ENCODE results near the gene CLCN6.

Gene CLCN6

DNA sequence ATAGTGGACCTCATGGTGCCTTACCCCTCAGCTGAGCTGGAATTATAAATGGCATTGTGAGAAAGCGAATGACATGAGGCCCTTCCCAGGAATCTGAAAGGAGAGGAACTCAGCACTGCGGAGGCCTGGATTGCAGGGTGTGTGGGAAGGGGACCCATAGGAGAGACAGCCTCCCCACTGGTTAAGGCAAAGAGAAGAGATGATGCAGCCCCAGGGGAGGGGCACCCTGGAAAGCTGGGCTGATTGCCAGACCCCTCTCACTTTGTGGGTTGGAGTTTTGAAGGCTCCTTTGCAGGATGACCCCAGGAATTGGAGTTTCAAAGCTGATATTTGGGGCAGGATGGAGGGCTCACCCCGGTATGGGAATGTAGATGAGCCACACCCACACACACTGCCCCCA, 50.7 kb downstream of the CLCN6 start:
- DNase-seq = no peak

DNA sequence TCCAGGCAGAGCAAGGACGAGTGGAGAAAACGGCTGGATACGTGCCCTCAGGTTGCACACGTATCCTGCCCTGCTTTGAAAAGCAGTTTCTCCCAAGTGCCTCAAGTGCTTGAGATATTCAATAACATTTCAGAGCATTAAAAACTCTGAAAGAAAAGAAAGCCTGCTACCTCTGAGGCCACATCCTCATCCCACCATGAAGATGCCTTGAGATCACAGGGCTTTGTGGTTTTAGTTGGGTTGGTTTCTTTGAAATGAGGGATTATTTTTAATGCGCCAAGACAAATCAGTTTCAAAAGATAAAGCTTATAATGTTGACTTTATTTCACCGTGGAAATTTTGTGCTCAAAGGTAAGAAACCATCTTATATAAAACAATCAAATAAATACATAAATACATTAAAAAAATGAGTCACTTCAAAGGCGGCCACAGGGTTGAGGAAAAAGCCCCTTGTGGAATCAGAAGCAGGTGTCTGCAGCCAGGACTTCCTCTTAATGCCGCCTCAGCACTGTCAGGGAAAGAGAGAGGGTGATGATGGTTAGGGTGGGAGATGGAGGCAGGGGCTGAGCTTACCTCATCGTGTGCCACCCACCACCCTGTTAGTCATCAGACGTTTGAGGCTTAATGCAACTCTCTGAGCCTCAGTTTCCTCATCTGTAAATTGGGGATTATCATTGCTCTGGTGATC, 51.3 kb downstream of the CLCN6 start:
- DNase-seq = no peak

DNA sequence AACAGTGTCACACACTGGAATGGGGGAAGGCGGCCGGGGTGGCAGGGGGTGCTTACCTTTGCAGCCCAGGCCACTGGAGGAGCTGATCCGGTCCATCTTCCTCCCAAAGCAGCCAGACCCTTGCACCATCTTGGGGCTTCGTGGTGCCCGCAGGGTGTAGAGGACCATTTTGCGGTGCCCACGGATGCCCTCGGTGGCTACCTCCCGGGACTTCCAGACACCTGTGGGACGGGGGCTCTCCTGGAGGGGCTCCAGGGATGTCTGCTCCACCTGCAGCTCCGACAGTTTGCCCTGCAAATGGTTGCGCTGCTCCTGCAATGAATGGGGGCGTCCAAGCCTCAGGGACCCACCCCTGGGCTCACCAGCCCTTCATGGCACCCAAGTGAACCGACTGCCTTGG, 52.2 kb downstream of the CLCN6 start:
- no peak for DNase-seq

DNA sequence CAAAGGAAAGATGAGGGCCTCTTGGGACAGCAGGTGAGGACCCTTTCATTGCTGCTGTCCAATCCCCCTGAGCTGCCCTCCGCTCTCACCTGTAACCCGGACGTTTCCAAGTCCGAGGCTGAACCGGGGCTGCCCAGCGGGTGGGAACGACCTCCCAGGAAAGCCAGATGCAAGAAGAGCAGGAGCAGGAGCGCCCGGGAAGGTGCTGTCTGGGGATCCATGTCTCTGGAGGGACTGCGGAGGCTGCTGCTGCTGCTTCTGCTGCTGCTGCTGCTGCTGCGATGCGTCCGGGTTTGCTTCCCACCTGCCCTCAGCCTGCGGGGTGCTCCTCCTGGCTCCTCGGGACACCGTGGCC, 52.6 kb downstream of the CLCN6 start, which contains the start of gene NPPB:
Gene NPPB (minus strand): TSS at position 333 of the 355 bp plus-strand sequence. CDS start 112 bp downstream, at position 221.
- DNase-seq = no peak

DNA sequence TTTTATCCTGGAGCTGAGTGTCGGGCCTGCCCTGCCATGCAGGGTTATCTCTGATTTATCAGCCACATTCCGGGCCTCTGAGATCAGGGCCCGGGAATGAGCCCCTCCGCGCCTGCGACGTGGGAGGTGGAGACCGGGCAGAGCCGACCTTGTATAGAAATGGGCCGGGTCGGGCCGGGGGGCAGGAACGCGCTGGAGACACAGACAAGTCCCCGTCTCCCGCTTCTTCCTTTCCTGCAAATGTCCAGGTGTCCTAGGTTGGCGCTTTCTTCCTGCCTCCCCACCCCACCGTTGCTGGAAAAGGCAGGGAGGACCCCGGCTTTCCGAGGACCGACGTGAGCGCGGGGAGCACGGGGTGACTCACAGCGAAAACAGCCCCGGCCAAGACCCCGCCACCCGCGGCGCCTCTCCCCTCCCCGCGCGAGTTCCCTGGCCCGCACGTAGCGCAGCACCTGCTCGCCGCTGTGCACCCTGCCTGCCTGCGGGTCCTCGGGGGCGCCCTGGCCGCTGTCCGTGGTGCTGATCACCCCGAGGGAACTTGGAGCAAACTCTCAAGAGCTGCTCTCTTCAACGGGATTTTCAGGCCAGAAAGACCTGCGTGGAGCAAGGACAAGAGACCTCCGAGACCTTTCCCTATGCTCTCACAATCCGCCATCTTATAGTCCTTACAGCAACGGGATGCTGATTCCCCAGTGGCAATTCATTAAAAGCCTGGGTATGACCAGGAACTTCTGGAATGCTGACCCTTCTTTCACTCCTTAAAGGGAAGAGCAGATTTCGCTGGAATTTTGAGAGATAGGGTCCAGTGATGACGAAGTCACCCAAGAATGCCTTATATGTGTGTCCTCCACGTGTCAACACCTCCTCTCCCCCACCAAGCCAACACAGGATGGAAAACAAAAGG, 53.2 kb downstream of the CLCN6 start:
- DNase-seq = peak; percentile 56

DNA sequence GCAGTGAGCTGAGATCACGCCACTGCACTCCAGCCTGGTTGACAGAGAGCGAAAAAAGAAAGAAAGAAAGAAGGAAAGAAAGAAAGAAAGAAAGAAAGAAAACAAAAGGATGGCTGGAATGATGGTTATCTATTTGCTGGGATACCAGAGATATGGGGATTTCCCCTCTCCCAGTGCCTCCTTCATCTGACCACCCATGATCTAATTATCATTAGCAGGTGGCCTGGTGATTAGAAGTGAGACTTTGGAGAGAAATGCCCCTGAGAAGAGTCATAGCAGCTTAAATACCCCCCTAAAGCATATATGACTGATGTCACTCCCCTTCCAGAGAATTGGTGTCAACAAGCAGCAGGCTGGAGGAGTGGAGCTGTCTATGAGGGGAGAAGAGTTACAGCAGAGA, 54.1 kb downstream of the CLCN6 start:
- DNase-seq = no peak

DNA sequence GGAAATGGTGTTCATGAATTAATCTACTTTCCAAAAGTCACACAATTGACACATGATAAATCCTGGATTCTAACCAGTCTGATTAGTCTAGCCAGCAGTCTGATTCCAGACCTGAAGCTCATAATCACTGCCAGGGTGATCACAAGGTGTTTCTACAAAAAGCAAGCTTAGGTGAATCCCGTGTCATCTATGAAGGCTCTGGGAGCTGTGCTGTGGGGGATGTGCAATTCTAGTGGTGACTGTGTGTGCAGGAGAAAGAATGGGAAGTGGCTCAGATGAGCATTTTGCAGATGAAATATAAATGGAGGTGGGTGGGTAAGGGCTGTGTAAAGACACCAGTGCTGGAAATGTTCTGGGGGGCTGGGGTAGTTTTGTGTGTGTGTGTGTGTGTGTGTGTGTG, 54.6 kb downstream of the CLCN6 start:
- no peak for DNase-seq

DNA sequence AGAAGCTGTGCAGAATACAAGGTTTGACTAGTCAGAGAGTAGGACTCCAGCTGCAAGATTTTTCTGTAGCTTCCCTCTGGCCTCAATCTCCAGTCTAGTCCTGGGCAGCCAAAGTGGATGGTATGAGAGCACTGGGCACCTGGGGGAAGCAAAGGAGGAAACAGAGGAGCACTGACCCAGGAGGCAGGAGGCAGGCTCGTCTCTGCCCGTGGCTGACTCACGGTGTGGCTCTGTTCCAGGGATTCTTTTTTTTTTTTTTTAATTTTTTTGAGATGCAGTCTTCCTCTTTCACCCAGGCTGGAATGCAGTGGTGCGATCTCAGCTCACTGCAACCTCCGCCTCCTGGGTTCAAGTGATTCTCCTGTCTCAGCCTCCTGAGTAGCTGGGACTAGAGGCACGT, 56.9 kb downstream of the CLCN6 start:
- no peak for DNase-seq

DNA sequence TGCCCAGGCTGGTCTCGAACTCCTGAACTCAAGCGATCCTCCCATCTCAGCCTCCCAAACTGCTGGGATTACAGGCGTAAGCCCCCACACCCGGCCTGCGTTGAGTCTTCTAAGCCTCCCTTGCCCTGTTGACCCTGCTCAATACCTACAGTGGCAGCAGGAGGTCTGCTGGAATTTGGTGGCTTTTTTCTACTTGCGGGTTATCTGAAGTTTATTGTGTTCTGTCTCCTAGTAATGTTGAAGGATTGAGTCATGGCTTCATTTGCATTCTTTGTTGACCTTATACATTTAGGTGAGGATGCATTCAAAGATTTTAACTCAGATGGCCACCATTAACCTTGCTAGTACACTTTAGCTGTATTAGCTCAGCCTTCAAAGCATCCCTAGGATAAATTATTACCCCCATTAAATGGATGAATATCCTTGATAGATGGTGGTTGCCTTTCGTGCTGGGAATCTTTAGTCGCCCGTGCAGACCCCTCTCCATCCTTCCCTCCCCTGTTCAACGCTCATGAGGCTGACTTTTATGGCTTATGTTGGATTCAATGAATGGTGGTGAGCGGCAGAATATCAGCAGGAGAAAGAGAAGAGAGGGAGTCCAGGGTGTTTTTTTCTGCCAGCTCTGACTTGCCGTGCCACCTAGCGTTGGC, 62.5 kb downstream of the CLCN6 start:
- DNase-seq = no peak

DNA sequence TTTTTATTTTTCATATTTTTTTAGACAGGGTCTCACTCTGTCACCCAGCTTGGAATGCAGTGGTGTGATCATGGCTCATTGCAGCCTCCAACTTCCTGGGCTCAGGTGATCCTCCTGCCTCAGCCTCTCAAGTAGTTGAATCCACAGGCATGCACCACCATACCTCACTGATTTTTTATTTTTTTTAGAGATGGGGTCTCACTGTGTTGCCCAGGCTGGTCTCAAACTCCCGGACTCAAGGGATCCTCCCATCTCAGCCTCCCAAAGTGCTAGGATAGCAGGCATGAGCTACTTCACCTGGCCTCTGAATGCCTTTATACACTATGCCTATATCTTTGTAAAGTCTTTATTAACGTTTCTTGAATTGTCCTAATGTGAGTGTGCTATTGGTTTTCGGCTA, 63.1 kb downstream of the CLCN6 start:
- DNase-seq = no peak

DNA sequence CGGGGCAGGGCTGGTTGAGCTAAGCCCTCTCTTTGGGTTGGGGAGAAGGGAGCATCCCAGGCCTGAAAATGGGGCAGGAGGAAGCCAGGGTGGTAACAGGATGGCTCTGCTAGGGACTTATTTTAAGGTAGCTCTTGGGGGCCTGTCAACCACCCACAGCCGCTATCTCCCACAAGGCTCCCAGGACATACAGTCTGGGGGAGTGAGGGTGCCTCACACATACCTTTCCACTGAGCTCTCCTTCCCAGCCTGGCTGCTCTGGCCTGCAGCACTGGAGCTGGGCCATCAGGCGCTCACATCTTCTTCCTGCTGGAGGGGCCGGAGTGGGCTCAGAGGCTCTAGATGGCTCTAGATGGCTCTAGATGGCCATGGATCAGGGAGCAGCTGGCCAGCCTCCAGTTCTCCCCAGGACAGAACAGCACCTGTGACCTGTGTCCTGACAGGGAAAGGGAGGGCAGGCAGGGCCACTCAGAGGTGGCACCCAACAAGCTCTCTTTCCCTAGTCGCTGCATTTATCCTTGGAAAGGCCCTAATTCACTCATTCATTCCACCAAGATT, 63.7 kb downstream of the CLCN6 start:
- DNase-seq = no peak

DNA sequence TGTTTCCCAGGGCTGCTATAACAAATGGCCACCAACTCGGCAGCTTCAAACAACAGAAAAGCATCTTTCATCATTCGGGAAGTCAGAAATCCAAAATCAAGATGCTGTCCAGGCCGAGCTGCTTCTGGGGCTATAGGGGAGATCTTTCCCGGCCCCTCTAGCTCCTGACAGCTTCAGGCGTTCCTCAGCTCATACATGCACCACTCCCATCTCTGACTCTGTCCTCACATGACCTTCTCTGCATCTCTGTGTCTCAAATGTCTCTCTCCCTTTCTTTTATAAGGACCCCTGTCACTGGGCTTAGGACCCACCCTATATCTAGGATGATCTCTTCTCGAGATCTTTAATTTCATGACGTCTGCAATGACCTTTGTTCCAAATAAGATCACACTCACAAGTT, 66.6 kb downstream of the CLCN6 start:
- DNase-seq = no peak

DNA sequence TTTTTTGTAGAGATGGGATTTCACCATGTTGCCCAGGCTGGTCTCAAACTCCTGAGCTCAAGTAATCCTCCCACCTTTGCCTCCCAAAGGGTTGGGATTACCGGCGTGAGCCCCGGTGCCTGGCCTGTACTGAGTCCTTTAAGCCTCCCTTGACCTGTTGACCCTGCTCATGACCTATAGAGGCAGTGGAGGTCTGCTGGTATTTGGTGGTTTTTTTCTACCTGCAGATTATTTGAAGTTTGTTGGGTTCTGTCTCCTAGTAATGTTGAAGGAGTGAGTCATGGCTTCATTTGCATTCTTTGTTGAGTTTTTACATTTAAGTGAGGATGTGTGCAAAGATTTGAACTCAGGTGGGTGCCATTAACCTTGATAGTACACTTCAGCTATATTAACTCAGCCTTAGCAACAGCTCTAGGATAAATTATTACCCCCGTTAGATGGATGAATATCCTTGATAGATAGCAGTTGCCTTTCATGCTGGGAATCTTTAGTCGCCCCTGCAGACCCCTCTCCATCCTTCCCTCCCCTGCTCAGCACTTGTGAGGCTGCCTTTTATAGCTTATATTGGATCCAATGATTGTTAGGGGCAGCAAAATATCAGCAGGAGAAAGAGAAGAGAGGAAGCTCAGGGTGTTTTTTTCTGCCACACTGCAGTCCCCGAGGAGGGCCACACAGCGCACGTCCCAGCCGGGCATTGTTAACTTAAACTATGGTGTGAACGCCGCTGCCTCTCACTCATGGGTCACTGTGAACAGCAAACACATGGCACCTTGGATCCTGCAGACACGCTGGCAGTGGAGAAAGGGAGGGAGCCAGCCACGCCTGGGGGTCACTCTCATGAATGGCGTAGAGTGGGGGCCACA, 67.6 kb downstream of the CLCN6 start:
- DNase-seq = no peak

DNA sequence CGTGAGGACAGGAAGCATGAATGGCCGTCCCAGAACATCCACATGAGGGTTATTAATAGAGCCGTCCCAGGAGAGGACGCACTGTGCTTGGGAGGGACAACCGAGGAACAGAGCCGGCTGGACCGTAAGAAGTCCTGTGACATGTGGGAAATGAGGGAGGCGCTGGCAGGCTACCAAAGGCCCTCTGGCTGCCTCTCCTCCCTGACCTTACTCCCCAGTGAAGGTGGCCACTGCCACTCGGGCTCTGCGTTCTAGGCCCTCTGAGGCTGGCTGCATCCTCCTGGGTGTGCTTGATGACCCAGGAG, 68.2 kb downstream of the CLCN6 start:
- DNase-seq = no peak

DNA sequence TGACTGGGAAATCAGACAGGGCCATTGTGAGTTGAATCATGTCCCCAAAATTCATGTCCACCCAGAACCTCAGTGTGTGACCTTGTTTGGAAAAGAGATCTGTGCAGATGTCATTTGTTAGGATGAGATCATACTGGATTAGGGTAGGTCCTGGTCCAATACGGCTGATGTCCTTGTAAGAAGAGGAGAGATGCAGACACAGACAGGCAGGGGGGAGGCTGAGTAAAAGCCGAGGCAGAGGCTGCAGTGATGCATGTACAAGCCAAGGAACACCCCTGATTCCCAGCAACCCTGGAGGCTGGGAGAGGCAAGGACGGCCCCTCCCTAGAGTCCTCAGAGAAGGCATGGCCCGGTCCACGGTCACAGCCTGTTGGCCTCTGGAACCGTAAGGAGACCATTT, 68.6 kb downstream of the CLCN6 start:
- DNase-seq = no peak

DNA sequence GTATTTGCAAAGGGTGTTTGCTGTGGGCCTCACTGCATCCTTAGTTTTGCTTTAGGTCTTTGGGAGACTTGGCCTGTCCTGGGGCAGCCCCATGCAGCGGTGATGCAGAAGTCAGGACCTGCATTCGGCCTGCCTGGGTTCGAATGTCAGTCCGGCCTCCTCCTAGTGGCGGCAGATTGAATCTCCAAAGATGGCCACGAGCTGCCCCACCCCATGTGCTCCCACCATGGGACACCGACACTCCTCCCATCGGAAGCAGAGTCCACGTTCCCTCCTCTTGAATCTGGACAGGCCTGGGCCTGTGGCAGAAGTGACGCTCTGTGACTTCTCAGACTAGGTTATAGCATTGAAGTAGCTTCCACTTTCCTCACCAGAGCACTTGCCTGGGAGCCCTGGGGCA, 69.1 kb downstream of the CLCN6 start:
- DNase-seq = no peak

DNA sequence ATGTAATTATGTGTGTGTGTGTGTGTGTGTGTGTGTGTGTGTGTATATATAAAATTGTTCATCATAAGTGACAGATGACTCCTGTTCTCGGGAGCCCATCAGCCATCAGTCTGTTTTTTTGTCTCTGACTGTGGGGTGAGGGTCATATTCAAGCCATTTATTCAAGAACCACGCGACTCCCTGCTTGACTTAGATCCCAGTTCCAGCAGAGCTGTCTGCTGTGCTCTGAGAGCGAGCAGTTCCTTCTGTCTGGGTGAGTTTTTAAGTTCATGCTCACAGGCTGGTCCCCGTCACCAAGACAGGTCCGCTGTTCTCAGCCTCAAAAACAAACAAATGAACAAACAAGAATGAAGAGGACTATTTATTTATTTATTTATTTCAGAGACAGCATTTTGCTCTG, 71.1 kb downstream of the CLCN6 start:
- no peak for DNase-seq

DNA sequence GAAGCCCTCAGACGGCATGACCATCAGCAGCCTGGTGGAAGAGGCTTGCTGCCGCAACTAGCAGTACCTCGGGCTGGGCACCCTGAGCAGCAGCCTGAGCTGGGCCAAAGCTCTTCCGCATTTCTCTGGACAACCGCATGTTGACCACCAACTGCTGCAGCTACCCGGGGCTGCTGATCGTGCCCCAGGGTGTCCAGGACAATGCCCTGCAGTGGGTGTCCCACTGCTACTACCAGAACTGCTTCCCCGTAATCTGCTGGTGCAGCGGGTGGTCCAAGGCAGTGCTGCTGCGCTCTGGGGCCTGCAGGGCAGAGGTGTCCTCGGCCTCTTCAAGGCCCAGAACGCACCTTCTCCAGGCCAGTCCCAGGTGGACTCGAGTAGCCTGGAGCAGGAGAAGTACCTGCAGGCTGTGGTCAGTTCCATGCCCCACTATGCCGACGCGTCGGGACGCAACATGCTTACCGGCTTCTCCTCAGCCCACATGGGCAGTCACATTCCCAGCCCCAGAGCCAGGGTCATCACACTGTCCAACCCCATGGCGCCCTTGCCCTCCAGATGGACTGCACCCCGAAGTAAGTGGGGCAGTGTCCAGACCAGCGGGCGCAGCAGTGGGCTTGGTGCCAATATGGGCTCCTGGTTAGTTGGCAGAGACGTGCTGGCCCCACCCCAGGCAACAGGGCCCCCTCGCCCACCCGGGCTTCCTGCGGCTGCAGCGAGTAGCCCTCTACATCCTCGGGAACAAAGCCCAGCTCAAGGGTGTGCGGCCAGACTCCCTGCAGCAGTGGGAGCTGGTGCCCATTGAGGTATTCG, 72.3 kb downstream of the CLCN6 start:
- DNase-seq = no peak

DNA sequence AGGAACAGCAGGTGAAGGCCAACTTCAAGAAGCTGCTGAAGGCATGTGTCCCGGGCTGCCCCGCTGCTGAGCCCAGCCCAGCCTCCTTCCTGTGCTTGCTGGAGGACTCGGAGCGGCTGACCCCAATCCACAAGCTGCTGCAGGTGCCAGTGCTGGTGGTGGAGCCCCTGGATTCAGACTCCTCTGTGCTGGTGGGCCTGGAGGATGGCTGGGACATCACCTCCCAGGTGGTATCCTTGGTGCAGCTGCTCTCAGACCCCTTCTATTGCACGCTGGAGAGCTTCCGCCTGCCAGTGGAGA, 72.8 kb downstream of the CLCN6 start:
- DNase-seq = no peak

DNA sequence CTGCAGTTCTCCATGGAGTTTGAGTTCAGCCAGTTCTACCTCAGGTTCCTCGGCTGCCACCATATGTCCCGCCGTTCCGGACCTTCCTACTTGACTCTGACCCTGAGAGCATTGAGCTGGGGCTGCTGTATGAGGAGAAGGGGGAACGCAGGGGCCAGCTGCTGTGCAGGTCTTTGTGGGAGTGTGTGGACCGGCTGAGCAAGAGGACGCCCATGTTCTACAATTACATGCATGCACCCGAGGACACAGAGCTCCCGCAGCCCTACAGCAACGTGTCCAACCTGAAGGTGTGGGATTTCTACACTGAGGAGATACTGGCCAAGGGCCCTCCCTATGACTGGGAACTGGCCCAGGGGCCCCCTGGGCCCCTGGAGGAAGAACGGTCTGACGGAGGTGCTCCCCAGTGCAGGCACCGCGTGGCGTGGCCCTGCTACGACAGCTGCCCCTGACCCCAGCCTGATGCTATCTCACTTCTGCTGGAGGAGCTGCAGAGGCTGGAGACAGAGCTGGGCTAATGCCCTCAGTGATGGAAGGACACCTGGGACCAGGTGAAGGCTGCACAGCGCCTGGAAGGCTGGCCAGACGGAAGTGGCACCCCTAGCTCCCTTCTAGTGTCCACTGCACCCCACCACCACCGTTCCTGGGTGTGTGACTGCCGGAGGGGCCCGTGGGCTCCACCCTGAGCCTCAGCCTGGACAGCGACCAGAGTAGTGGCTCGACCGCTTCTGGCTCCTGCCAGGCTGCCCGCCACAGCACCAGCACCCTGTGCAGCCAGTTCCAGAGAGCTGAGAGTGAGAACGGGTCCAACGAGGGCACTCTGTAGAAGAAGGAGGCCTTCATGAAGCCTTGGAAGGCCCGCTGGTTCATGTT, 73.6 kb downstream of the CLCN6 start:
- no peak for DNase-seq

DNA sequence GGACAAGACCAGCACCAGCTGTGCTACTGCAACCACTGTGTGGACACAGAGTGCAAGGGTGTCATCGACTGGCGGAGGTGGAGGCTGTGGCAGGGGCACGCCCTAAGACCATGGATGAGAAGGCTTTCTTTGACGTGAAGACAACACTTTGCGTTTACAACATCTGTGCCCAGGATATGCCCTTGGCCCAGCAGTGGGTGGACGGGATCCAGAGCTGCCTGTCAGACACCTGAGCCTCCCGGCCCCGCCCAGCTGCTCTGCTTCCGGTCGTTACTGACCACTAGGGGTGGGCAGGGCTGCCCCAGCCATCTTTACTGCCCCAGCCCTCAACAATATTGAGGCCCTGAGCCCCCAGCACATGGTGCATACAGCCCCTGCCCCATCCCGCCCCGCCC, 74.2 kb downstream of the CLCN6 start:
- DNase-seq = no peak

Measured in fibroblast of skin of abdomen (primary cell).